ENCODE results near the gene LRIT1.
A peak's percentile ranks its signal among the peaks of the same experiment; 100 is the strongest.

The LRIT1 gene

GRCh38 chr10:84204122-84204521 is 37.2 kb downstream of the LRIT1 start:
- Histone ChIP-seq H3K9me3 (ENCODE audit: control insufficient read depth in 1 of 2, low read length in 2 of 2) (no peaks in the 10 kb centered on the region), H3K27ac (ENCODE audit: low read depth, low read length) (no peak overlapping the region), H3K27me3 (ENCODE audit: control insufficient read depth in 1 of 2, insufficient read depth in 2 of 2, low read length in 2 of 2) (no peaks in the 10 kb centered on the region), H3K4me1 (ENCODE audit: control insufficient read depth in 1 of 2, insufficient read depth in 2 of 2, low read length in 2 of 2) (peaks cover 6% of the 10 kb centered on the region in 2 donors), H3K9ac (ENCODE audit: low read depth in 1 of 2, low read length in 2 of 2) (no peak overlapping the region), H3K4me3 (ENCODE audit: low read depth in 1 of 2, low read length in 2 of 2) (no peak overlapping the region), H3K36me3 (ENCODE audit: control insufficient read depth in 1 of 2, insufficient read depth in 2 of 2, low read length in 2 of 2) (no peaks in the 10 kb centered on the region)

DNA sequence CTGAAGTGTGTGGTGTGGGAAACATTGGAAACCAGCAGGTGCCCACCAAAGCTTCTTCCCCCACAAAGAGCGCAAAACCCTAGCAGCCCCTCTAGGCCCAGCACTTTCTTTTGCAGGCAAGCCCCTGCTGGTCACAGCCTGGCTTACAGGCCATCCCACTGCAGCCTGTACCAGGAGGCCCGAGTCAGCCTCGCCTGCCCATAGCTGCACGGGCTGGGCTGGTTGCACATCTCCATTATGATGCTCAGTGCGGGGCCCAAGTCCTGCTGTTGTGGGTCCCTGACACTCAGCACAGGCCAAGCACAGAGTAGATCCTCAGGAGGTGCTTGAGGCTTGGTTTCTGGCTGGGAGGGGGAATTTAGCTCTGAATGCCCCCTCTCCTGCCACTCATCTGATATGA is 39.0 kb downstream of the LRIT1 start:
- H3K9me3 ChIP-seq (ENCODE audit: control insufficient read depth in 1 of 2, low read length in 2 of 2) = no peaks in the 10 kb centered on the region
- no peak overlapping the region for H3K27ac ChIP-seq (ENCODE audit: low read depth, low read length)
- H3K4me1 ChIP-seq (ENCODE audit: control insufficient read depth in 1 of 2, insufficient read depth in 2 of 2, low read length in 2 of 2) = peaks cover 6 to 9% of the 10 kb centered on the region in 2 donors
- no peak overlapping the region for H3K9ac ChIP-seq (ENCODE audit: low read depth in 1 of 2, low read length in 2 of 2)
- H3K27me3 ChIP-seq (ENCODE audit: control insufficient read depth in 1 of 2, insufficient read depth in 2 of 2, low read length in 2 of 2) = peaks cover 0 to 6% of the 10 kb centered on the region in 2 donors
- H3K36me3 ChIP-seq (ENCODE audit: control insufficient read depth in 1 of 2, insufficient read depth in 2 of 2, low read length in 2 of 2) = no peaks in the 10 kb centered on the region
- no peak overlapping the region for H3K4me3 ChIP-seq (ENCODE audit: low read depth in 1 of 2, low read length in 2 of 2)

DNA sequence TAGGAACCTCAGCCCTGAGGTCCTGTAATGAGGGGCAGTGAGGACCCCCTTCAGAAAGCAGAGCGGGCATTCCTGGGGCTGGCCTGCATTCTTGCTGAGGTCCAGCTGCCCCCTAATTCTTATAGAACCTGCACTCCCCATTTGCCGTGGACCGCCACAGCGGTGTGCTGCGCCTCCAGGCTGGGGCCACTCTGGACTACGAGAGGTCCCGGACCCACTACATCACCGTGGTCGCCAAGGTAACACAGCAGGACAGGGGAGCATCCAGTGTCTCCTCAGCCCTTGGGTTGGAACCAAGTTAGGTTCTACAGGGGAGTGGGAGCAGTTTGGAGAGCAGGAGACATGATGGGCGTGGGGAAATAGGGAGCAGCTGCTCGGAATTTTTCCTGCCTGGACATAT is 39.7 kb downstream of the LRIT1 start:
- H3K9ac ChIP-seq (ENCODE audit: low read depth in 1 of 2, low read length in 2 of 2) = no peak overlapping the region
- H3K27me3 ChIP-seq (ENCODE audit: control insufficient read depth in 1 of 2, insufficient read depth in 2 of 2, low read length in 2 of 2) = peaks cover 4 to 12% of the 10 kb centered on the region in 2 donors
- H3K36me3 ChIP-seq (ENCODE audit: control insufficient read depth in 1 of 2, insufficient read depth in 2 of 2, low read length in 2 of 2) = no peaks in the 10 kb centered on the region
- H3K4me3 ChIP-seq (ENCODE audit: low read depth in 1 of 2, low read length in 2 of 2) = no peak overlapping the region
- no peaks in the 10 kb centered on the region for H3K9me3 ChIP-seq (ENCODE audit: control insufficient read depth in 1 of 2, low read length in 2 of 2)
- H3K27ac ChIP-seq (ENCODE audit: low read depth, low read length) = no peak overlapping the region
- peaks cover 6 to 9% of the 10 kb centered on the region in 2 donors for H3K4me1 ChIP-seq (ENCODE audit: control insufficient read depth in 1 of 2, insufficient read depth in 2 of 2, low read length in 2 of 2)

DNA sequence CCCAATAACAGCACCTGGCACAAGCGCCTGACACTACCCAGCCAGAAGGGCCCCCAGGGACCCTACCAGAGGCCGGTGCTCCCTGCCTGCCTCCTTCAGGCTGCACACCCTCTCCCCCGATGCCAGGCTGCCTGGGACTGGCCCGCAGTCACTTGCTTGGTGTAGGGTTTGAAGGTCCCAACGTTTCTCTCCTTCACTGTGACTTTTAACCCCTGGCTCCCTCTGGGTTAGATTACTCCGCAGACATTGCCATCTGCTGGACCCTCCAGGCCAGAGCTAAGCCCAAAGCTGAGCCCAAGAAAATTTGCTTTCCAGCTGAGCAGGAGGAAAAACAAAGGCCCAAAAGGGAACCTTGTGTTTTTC is 40.1 kb downstream of the LRIT1 start:
- H3K27ac ChIP-seq (ENCODE audit: low read depth, low read length) = no peak overlapping the region
- peaks cover 6 to 9% of the 10 kb centered on the region in 2 donors for H3K4me1 ChIP-seq (ENCODE audit: control insufficient read depth in 1 of 2, insufficient read depth in 2 of 2, low read length in 2 of 2)
- peaks cover 8 to 17% of the 10 kb centered on the region in 2 donors for H3K27me3 ChIP-seq (ENCODE audit: control insufficient read depth in 1 of 2, insufficient read depth in 2 of 2, low read length in 2 of 2)
- H3K9ac ChIP-seq (ENCODE audit: low read depth in 1 of 2, low read length in 2 of 2) = no peak overlapping the region
- no peak overlapping the region for H3K4me3 ChIP-seq (ENCODE audit: low read depth in 1 of 2, low read length in 2 of 2)
- no peaks in the 10 kb centered on the region for H3K36me3 ChIP-seq (ENCODE audit: control insufficient read depth in 1 of 2, insufficient read depth in 2 of 2, low read length in 2 of 2)
- no peaks in the 10 kb centered on the region for H3K9me3 ChIP-seq (ENCODE audit: control insufficient read depth in 1 of 2, low read length in 2 of 2)

DNA sequence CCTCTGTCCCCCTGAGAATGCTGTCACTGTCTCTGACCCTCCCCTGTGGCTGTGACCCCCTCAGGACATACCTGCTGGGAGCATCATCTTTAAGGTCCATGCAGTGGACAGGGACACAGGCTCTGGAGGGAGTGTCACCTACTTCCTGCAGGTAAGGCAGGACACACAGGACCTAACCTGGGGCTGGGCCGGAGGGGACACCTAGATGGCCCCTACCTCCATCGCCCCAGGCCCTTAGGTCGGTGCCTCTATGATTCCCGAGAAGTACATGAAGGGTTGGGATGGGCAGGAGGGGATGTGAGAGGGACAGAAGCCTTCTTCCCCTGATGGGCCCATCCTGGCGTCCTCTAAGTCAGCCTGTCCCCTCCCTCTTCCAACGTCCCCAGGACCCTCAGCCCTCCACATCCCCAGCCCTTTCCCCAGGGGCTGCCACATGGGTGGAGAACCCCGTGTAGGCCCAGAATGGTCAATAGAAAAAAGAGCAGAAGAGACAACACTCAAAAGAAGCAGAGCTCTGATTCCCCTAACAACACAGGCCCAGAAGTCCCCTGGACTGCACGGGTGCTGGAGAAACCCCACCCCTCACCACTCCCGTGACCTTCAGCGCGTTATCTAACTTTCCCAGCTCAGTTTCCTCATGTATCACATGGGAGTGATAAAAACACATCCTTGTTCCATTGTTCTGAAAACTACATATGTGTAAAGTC is 40.7 kb downstream of the LRIT1 start:
- no peak overlapping the region for H3K27ac ChIP-seq (ENCODE audit: low read depth, low read length)
- peaks cover 13 to 22% of the 10 kb centered on the region in 2 donors for H3K27me3 ChIP-seq (ENCODE audit: control insufficient read depth in 1 of 2, insufficient read depth in 2 of 2, low read length in 2 of 2)
- no peaks in the 10 kb centered on the region for H3K9me3 ChIP-seq (ENCODE audit: control insufficient read depth in 1 of 2, low read length in 2 of 2)
- no peak overlapping the region for H3K9ac ChIP-seq (ENCODE audit: low read depth in 1 of 2, low read length in 2 of 2)
- no peak overlapping the region for H3K4me3 ChIP-seq (ENCODE audit: low read depth in 1 of 2, low read length in 2 of 2)
- H3K36me3 ChIP-seq (ENCODE audit: control insufficient read depth in 1 of 2, insufficient read depth in 2 of 2, low read length in 2 of 2) = no peaks in the 10 kb centered on the region
- H3K4me1 ChIP-seq (ENCODE audit: control insufficient read depth in 1 of 2, insufficient read depth in 2 of 2, low read length in 2 of 2) = peaks cover 6 to 9% of the 10 kb centered on the region in 2 donors

DNA sequence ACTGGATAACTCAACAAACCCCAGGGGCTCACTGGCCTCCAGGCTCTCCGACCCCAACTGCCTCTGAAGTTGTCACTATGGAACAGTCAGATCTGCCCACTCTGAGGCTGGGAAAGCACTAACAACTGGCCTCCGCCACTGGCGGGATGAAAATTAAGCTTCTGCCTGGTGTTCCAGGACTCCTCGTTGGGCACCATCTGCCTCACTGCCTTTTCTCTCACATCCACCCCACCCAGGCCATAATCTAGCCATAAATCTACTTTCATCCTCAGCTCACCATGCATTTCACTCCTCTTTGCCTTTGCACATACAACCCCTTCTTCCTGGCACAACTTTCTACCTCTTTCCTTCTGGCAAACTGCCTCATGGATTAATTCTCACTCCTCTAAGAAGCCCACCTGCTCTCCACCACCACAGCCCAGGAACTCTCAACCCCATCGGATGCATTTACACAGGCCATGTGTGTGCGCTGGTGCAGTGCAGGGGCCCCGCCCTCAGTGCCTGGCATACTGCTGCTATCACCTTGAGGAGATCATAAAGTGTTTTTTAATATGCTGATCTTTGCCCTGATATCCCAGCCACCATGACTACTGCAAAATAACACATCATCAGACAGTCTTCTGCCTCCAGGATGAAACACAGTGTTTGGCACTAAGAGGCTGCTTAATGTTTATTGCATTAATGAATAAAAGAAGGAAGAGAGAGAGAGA is 43.0 kb downstream of the LRIT1 start:
- H3K27me3 ChIP-seq (ENCODE audit: control insufficient read depth in 1 of 2, insufficient read depth in 2 of 2, low read length in 2 of 2) = peaks cover 33 to 46% of the 10 kb centered on the region in 2 donors
- no peak overlapping the region for H3K4me3 ChIP-seq (ENCODE audit: low read depth in 1 of 2, low read length in 2 of 2)
- no peaks in the 10 kb centered on the region for H3K9me3 ChIP-seq (ENCODE audit: control insufficient read depth in 1 of 2, low read length in 2 of 2)
- no peak overlapping the region for H3K9ac ChIP-seq (ENCODE audit: low read depth in 1 of 2, low read length in 2 of 2)
- no peak overlapping the region for H3K27ac ChIP-seq (ENCODE audit: low read depth, low read length)
- H3K4me1 ChIP-seq (ENCODE audit: control insufficient read depth in 1 of 2, insufficient read depth in 2 of 2, low read length in 2 of 2) = peaks cover 11 to 13% of the 10 kb centered on the region in 2 donors
- H3K36me3 ChIP-seq (ENCODE audit: control insufficient read depth in 1 of 2, insufficient read depth in 2 of 2, low read length in 2 of 2) = no peaks in the 10 kb centered on the region

- H3K27ac ChIP-seq (ENCODE audit: low read depth, low read length) = no peak overlapping the region
- H3K27me3 ChIP-seq (ENCODE audit: control insufficient read depth in 1 of 2, insufficient read depth in 2 of 2, low read length in 2 of 2) = peaks cover 41 to 51% of the 10 kb centered on the region in 2 donors
- peaks cover 11 to 13% of the 10 kb centered on the region in 2 donors for H3K4me1 ChIP-seq (ENCODE audit: control insufficient read depth in 1 of 2, insufficient read depth in 2 of 2, low read length in 2 of 2)
- no peak overlapping the region for H3K9ac ChIP-seq (ENCODE audit: low read depth in 1 of 2, low read length in 2 of 2)
- H3K36me3 ChIP-seq (ENCODE audit: control insufficient read depth in 1 of 2, insufficient read depth in 2 of 2, low read length in 2 of 2) = no peaks in the 10 kb centered on the region
- no peaks in the 10 kb centered on the region for H3K9me3 ChIP-seq (ENCODE audit: control insufficient read depth in 1 of 2, low read length in 2 of 2)
- H3K4me3 ChIP-seq (ENCODE audit: low read depth in 1 of 2, low read length in 2 of 2) = no peak overlapping the region
Measured at GRCh38 chr10:84197643-84198042, 43.7 kb downstream of the LRIT1 start.

DNA sequence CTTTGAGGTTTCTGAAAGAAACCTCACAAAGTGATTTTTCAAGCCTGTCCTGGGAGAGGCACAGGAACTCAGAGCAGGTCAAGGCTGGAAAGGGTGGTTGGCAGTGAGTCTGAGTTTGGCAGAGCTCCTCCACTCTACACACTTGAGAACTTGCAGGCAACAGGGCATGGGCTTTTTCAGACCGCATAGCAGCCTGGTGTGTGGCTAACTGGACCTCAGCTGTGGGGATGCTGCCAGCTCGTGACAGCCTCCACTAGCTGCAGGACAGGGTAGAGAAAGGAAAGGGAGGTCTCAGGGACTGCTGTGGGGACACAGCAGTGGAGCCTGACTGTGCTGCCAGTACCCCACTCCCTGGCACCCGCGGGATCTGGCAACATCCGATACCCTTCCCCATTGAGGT is 44.4 kb downstream of the LRIT1 start:
- H3K36me3 ChIP-seq (ENCODE audit: control insufficient read depth in 1 of 2, insufficient read depth in 2 of 2, low read length in 2 of 2) = no peaks in the 10 kb centered on the region
- peaks cover 11 to 13% of the 10 kb centered on the region in 2 donors for H3K4me1 ChIP-seq (ENCODE audit: control insufficient read depth in 1 of 2, insufficient read depth in 2 of 2, low read length in 2 of 2)
- H3K27ac ChIP-seq (ENCODE audit: low read depth, low read length) = no peak overlapping the region
- no peak overlapping the region for H3K4me3 ChIP-seq (ENCODE audit: low read depth in 1 of 2, low read length in 2 of 2)
- no peaks in the 10 kb centered on the region for H3K9me3 ChIP-seq (ENCODE audit: control insufficient read depth in 1 of 2, low read length in 2 of 2)
- peaks cover 41 to 51% of the 10 kb centered on the region in 2 donors for H3K27me3 ChIP-seq (ENCODE audit: control insufficient read depth in 1 of 2, insufficient read depth in 2 of 2, low read length in 2 of 2)
- no peak overlapping the region for H3K9ac ChIP-seq (ENCODE audit: low read depth in 1 of 2, low read length in 2 of 2)

DNA sequence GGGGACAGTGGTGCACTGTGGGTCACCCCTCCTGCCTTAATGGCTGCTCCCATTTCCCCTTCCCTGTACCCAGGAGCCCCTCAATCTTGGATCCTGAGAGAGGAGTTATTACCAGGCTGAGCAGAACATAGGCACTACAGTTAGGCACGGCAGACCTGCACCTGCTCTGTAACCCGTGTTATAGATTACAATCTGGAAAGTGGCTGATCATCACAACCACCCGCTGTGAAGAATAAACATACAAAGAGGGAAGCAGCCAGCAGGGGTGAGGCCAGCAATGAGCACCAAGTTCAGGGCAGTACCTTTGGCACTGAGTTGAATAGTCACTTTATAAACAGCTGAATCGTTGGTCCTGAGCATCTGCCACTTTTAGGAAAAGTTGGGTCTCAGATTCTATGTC is 45.3 kb downstream of the LRIT1 start:
- Histone ChIP-seq H3K4me1 (ENCODE audit: control insufficient read depth in 1 of 2, insufficient read depth in 2 of 2, low read length in 2 of 2) (peaks cover 5 to 10% of the 10 kb centered on the region in 2 donors), H3K27me3 (ENCODE audit: control insufficient read depth in 1 of 2, insufficient read depth in 2 of 2, low read length in 2 of 2) (peaks cover 44 to 58% of the 10 kb centered on the region in 2 donors), H3K36me3 (ENCODE audit: control insufficient read depth in 1 of 2, insufficient read depth in 2 of 2, low read length in 2 of 2) (no peaks in the 10 kb centered on the region), H3K9ac (ENCODE audit: low read depth in 1 of 2, low read length in 2 of 2) (no peak overlapping the region), H3K9me3 (ENCODE audit: control insufficient read depth in 1 of 2, low read length in 2 of 2) (no peaks in the 10 kb centered on the region), H3K27ac (ENCODE audit: low read depth, low read length) (no peak overlapping the region), H3K4me3 (ENCODE audit: low read depth in 1 of 2, low read length in 2 of 2) (no peak overlapping the region)

- Histone ChIP-seq H3K4me1 (ENCODE audit: control insufficient read depth in 1 of 2, insufficient read depth in 2 of 2, low read length in 2 of 2) (peaks cover 4 to 8% of the 10 kb centered on the region in 2 donors), H3K9ac (ENCODE audit: low read depth in 1 of 2, low read length in 2 of 2) (no peak overlapping the region), H3K9me3 (ENCODE audit: control insufficient read depth in 1 of 2, low read length in 2 of 2) (no peaks in the 10 kb centered on the region), H3K36me3 (ENCODE audit: control insufficient read depth in 1 of 2, insufficient read depth in 2 of 2, low read length in 2 of 2) (no peaks in the 10 kb centered on the region), H3K27ac (ENCODE audit: low read depth, low read length) (no peak overlapping the region), H3K27me3 (ENCODE audit: control insufficient read depth in 1 of 2, insufficient read depth in 2 of 2, low read length in 2 of 2) (peaks cover 44 to 60% of the 10 kb centered on the region in 2 donors), H3K4me3 (ENCODE audit: low read depth in 1 of 2, low read length in 2 of 2) (peak overlapping the region; percentile 38 to 51)
Measured at GRCh38 chr10:84195044-84195830, 46.1 kb downstream of the LRIT1 start.

All from duodenal mucosa (tissue), 2 donors.